ENCODE results near the gene SORCS1.

SORCS1 gene

DNA sequence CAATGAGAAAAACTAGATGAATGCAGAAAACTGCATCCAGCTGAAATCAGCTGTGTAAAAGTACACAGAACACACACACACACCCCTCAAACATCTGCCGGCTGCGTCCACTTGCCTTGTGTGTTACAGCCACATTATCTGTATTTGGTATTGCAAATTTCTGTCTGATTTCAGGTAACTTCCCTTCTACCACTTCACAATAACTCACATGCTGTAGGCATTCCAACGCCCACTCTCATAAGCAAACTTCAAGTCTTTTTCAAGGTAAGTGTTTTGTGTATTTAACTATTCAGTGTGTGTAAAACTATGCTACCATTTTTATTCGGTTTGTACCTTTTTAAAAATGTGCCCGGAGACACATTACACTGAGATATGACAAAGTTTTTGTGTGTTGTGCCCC, 594.2 kb downstream of the SORCS1 start:
- no peak for DNase-seq

DNA sequence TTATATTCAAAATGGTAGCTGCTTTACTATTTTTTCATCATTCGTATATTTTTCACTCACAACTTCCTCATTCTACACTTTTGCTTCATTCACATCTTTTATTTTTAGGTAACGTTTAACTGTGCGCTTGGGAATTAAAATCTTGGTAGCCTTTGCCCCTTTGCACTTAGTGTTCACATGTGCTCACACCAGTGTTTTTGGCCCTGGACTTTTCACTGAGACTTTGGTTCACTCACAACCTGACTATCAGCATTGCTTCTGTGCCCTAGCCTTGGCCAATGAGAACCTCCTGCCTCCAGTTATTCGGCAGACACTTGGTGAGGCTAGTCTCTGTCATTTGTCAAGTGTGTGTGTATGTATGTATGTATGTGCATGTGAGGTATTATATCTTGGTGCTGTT, 596.9 kb downstream of the SORCS1 start:
- no peak for DNase-seq

DNA sequence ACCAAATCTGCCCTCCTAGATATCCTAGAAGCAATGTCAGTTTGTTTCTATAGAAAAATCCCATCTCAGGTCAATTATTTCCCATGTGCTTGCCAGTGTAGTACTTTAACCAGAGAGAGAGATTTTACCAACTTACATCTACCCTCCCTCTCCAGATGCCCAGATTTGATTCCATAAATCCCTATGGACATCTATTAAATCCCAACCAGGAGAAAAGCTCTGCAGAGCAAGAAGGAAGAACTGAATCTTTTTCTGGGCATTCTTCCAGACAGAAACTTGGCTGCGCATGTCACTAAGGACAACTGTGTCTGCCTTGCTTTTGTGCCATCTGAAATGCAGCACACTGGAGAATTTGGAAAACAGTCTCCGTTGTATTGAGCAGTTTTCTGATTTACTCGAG, 597.6 kb downstream of the SORCS1 start:
- no peak for DNase-seq

- DNase-seq = no peak
Measured at GRCh38 chr10:106565546-106565945, 599.0 kb downstream of the SORCS1 start.

DNA sequence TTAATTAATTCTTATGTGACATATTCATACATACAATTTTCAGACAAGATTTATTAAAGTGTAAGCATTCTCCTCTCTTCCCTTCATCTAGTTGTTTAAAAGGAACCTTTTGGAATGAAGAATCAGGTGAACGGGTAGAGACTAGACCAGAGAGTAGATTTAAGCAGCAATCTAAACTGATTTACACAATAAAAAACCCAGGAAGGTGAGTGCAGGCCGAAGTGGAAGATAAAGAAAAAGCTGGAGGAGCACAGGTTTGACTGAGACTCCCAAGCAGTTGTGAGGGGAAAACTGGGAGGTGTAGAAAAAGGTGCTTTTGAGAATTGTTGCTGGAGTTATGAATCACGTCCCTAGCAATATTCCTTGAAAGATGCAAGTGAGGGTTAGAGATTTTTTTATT, 601.1 kb downstream of the SORCS1 start:
- no peak for DNase-seq

DNA sequence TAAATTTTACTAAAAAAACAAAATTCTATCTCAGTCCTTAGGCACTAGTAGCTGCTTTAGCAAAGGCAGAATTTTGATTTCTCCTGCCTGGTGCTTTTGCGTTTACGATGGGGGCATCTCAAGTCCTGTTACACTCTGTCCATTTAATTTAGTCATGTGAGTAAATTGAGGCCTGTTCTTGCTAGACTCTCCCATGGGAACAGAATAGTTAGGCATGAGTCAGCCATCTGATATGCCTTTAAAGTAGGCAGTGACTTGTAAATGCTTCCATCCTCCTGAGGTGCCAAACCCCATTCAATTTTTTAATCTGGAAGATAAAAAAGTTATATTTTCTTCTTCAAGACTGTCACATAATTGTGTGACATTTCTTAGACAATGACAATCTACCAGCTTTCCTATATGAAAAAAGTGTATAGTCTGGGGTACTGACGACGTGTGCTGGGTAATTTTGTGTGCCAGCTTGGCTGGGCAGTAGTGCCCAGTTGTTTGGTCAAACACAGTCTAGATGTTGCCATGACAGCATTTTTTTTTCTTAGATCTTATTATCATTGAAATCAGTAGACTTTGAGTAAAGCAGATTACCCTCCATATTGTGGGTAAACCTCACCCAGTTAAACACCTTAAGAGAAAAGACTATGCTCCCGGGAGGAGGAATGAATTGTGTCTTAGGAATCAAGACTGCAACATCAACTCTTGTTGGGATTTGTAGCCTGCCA, 603.4 kb downstream of the SORCS1 start:
- no peak for DNase-seq

DNA sequence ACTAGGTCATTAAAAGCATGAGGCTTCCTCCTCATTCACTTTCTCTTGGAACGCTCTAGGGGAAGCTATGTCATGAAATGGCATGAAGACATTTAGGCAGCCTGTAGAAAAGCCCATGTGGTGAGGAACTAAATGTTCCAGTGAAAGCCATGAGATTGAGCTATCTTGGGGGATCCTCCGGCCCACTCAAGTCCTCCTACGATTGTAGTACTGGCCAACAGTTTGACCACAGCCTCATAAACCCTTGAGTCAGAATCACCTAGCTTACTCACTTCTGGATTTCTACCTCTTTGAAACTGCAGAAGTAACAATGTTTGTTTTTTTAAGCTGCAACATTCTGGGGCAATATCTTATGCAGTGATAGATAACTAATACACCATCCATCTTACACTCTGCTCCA, 605.1 kb downstream of the SORCS1 start:
- no peak for DNase-seq

GRCh38 chr10:106557951-106558733, 606.4 kb downstream of the SORCS1 start:
- DNase-seq = no peak

DNA sequence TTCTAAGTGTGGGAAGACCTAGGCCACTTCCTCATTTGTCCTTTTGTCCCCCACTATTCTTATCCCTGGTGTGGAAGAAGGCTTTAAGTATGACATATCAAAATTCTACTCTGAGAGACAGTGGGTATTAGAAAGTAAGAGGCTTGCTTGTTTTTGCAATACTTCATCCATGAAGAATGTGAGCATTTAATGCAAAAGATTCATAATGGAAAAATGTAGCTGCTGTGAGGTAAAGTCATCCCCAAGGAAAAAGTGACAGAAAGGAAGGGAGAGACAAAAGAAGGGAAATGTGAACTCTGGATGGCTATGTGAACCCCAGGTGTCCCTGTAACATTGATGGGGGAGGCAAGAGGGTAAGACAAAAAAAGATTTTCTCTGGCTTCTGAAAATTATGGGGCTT, 607.5 kb downstream of the SORCS1 start:
- DNase-seq = no peak

- no peak for DNase-seq
Measured at GRCh38 chr10:106555599-106555998, 608.9 kb downstream of the SORCS1 start.

DNA sequence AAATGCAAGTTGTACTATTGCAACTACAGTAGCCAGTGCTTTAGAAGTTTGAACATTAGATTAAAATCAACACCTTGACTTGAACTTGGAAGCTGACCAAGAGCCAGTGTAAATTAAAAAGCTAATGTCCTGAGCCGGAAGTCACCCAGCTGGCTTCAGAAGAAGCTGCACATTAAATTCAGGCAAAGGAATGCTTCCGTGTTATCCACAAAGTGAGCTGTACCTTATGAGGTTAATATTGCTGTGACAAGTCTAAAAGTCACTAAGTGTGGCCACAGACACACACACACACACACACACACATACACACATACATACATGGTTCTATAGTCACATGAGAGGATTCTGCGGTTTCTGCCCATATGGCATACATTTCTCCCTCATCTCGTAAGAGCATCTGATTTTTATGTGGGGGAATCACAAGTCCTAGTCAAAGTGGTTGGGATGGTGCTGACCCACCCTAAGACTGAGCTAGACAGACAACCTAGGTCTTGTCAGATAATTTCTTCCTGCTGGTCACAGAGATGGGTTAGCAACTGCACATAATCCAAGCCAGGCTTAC, 612.9 kb downstream of the SORCS1 start:
- DNase-seq = no peak

- no peak for DNase-seq
Measured at GRCh38 chr10:106548832-106549231, 615.7 kb downstream of the SORCS1 start.

- no peak for DNase-seq
Measured at GRCh38 chr10:106547047-106547635, 617.4 kb downstream of the SORCS1 start.

GRCh38 chr10:106542461-106542860, 622.0 kb downstream of the SORCS1 start:
- DNase-seq = no peak

DNA sequence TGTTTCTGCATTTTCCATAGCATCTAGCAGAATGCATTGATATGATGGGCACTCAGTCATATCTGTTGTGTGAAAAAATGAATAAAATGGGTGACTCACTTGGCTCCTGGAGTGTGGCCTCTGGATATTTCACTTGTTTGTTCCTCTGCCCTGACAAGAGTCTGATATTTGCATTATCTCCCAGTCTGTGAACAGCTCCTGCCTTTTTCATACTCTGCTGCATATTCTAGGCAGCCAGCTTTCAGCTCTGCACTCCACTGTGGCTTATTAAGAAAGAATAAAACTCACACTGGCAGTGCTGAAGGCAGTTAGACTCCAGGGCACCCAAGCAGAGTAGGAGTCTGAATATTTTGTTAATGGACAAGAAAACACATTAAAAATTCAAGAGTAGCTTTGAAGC, 623.9 kb downstream of the SORCS1 start:
- no peak for DNase-seq

GRCh38 chr10:106537866-106538265, 626.6 kb downstream of the SORCS1 start:
- DNase-seq = no peak

GRCh38 chr10:106535304-106535953, 629.1 kb downstream of the SORCS1 start:
- DNase-seq = no peak

- no peak for DNase-seq
Measured at GRCh38 chr10:106534441-106534840, 630.1 kb downstream of the SORCS1 start.

- DNase-seq = no peak
Measured at GRCh38 chr10:106528702-106529101, 635.8 kb downstream of the SORCS1 start.

DNA sequence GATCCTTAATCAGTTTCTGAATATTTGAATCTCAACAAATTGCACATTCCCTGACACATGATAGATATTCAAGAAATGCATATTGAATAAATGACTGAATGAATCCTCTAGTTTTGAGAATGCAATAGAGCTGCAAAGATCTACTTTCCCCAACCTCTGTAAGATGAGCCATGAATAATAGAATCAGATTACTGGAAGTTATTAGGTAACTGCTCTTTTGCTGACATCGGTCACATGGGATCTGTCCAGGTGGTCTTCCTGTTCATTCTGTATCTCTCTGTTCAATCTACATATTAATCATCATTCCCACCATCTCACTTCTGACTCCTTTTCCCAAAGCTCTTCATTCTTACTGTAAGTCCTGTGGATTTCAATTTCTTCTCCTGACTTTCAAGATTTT, 638.7 kb downstream of the SORCS1 start:
- DNase-seq = no peak
